Upper lobe of right lung (tissue), 1 donor: ENCODE results near the gene GRIA4. TPM values are rescaled to one million over a fixed set of nuclear protein-coding genes. Genes with fewer than 3 reads are reported as not detected.

Experiments used
- ATAC-seq: fragments of 200-7000 bp; cut with Tn5 transposase; one replicate; pipeline ENCODE4 v1.9.1; 2020; ENCODE audit warnings: mild to moderate bottlenecking, moderate library complexity
- DNase-seq: peaks from one replicate; pipeline ENCODE4 v3.0.0-alpha.2; 2020
- H3K27ac ChIP-seq: fragments of 200-600 bp; one replicate; pipeline ENCODE4 v1.8.0; 2022
- H3K27me3 ChIP-seq: fragments of 200-600 bp; one replicate; pipeline ENCODE4 v1.8.0; 2022; ENCODE audit warnings: mild to moderate bottlenecking
- H3K36me3 ChIP-seq: fragments of 200-600 bp; one replicate; pipeline ENCODE4 v1.8.0; 2022
- H3K4me1 ChIP-seq: fragments of 200-600 bp; one replicate; pipeline ENCODE4 v1.8.0; 2022
- H3K4me3 ChIP-seq: fragments of 200-600 bp; one replicate; pipeline ENCODE4 v1.8.0; 2022; ENCODE audit warnings: mild to moderate bottlenecking
- H3K9me3 ChIP-seq: fragments of 200-600 bp; one replicate; pipeline ENCODE4 v1.8.0; 2022
- intact Hi-C: fragments of 100-400 bp; cut with DNase I; formaldehyde crosslinking; loops from one replicate; pipeline ENCODE4 v1.11.0; 2022
- total RNA-seq: library from RNA; stranded (reverse); fragmentation: NEBNext Ultra II Directional; extraction: Animal tissue kit (Norgen Biotek cat#: 25700); gene quantifications from one replicate; pipeline ENCODE4 v1.2.1, GENCODE V29; 2021
- TF ChIP-seq, protein P1 (sequence below): fragments of 200-600 bp; IDR thresholded peaks from one replicate; pipeline ENCODE4 v1.8.0; 2022; ENCODE audit warnings: antibody characterized with exemption
- donor health status: DM: no; HTN: yes; CAD: no; lungs with severe emphysema.

Gene GRIA4
- total RNA-seq, 1 donor from 2014 or later = not detected

DNA sequence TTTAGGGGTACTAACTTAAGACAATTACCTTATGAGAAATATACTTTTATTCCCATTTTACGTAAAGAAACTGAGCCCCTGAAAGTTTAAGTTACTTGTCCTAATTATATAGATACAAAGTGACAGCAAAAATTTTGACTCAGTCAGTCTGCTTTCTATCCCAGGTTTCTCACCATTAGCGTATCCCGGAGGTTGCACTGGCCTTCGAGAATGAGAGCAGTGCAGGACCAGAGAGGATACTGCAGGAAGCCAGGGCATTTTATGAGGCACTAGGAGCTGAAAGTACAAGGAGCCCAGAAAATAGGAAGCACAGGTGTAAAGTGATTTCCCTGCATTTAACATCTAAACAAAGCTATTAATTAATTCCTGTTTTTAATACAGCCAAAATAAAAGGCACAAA, 55.4 kb downstream of the GRIA4 start:
- Histone ChIP-seq H3K27ac (no peak overlapping the region), H3K4me3 (no peak overlapping the region), H3K4me1 (no peaks in the 10 kb centered on the region), H3K27me3 (no peaks in the 10 kb centered on the region), H3K36me3 (no peaks in the 10 kb centered on the region), H3K9me3 (no peaks in the 10 kb centered on the region)
- intact Hi-C loops = no loop called here
- no peak for DNase-seq
- TF ChIP-seq, protein P1, sequence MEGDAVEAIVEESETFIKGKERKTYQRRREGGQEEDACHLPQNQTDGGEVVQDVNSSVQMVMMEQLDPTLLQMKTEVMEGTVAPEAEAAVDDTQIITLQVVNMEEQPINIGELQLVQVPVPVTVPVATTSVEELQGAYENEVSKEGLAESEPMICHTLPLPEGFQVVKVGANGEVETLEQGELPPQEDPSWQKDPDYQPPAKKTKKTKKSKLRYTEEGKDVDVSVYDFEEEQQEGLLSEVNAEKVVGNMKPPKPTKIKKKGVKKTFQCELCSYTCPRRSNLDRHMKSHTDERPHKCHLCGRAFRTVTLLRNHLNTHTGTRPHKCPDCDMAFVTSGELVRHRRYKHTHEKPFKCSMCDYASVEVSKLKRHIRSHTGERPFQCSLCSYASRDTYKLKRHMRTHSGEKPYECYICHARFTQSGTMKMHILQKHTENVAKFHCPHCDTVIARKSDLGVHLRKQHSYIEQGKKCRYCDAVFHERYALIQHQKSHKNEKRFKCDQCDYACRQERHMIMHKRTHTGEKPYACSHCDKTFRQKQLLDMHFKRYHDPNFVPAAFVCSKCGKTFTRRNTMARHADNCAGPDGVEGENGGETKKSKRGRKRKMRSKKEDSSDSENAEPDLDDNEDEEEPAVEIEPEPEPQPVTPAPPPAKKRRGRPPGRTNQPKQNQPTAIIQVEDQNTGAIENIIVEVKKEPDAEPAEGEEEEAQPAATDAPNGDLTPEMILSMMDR = no peak
- no peak for ATAC-seq

DNA sequence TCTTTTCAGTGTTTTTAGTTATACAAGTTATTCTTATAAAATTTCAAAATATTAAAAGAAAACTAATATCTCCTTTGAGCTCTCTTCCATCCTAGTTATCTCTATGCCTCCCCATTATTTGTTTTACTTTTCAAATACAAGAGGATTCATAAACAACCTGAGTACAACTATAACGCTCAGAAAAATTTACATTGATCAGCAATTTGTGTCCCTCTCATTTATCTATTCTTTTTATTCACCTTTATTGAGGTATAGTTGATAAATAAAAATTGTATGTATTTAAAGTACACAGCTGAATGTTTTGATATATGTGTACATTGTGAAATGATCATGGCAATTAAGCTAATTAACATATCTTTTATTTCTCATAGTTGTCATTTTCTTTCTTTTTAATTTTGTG, 57.6 kb downstream of the GRIA4 start:
- no peak for ATAC-seq
- no peak for DNase-seq
- no peaks in the 10 kb centered on the region for H3K27me3 ChIP-seq
- TF ChIP-seq, protein P1 = no peak
- H3K36me3 ChIP-seq = no peaks in the 10 kb centered on the region
- H3K4me3 ChIP-seq = no peak overlapping the region
- no peak overlapping the region for H3K27ac ChIP-seq
- intact Hi-C loops = no loop called here
- no peaks in the 10 kb centered on the region for H3K9me3 ChIP-seq
- H3K4me1 ChIP-seq = no peaks in the 10 kb centered on the region

DNA sequence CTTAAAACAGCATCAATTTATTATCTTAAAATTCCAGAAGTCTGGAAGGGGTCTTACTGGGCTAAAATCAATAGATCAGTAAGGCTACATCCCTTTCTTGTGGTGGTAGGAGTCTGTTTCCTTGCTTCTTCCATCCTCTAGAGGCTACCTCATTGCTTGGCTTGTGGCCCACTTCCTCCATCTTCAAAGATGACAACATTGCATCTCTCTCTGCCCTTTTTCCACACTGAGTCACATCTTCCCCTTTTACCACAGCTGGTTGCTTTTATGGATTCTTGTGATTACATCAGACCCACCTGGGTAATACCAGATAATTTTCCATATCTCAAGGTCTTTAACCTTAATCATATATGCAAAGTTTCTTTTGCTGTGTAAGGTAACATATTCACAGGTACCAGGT, 60.9 kb downstream of the GRIA4 start:
- DNase-seq = no peak
- H3K9me3 ChIP-seq = no peaks in the 10 kb centered on the region
- no peaks in the 10 kb centered on the region for H3K4me1 ChIP-seq
- H3K27me3 ChIP-seq = no peaks in the 10 kb centered on the region
- H3K27ac ChIP-seq = no peak overlapping the region
- TF ChIP-seq, protein P1 = no peak
- intact Hi-C loops = no loop called here
- H3K36me3 ChIP-seq = no peaks in the 10 kb centered on the region
- H3K4me3 ChIP-seq = no peak overlapping the region
- ATAC-seq = no peak

DNA sequence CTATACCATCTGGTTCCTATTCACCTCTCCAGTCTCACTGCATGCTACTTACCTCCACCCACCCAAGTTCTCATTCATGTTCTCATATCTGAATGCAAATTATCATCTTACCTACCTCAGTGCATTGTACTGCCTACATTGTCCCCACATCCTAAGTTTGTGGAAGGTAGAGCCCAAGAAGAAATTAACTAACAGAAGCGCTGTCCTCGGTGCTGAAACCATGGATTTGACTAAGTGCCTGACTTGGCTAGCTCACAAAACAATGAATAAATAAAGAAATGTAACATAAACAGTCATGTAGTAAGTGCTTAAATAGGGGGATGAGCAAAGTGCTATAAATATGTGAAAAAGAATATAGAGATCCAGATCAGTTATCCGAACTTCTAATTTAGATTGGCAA, 63.2 kb downstream of the GRIA4 start:
- Histone ChIP-seq H3K4me1 (no peaks in the 10 kb centered on the region), H3K27me3 (no peaks in the 10 kb centered on the region), H3K36me3 (no peaks in the 10 kb centered on the region), H3K9me3 (no peaks in the 10 kb centered on the region), H3K4me3 (no peak overlapping the region), H3K27ac (no peak overlapping the region)
- no peak for ATAC-seq
- DNase-seq = no peak
- intact Hi-C loops = no loop called here
- TF ChIP-seq, protein P1 = no peak

DNA sequence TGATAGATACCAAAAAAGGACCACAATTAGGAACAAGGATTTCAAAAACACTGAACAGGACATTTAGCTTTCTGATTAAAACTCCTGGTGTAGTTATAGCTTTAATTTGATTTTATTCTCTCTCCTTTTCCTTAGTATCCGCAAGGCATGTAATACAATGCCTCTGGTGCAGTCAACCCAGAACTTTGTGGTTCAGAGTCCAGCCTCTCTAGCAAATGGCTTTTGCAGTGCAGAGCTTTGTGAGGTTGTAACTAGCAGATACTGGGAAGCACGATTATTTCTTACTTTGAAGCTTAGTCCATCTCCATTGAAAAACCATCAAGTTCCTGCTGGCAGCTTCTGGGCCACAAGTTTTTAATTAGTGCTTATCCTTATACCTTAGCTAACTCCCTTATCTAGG, 79.8 kb downstream of the GRIA4 start:
- no peak overlapping the region for H3K4me3 ChIP-seq
- no peak overlapping the region for H3K27ac ChIP-seq
- intact Hi-C loops = no loop called here
- H3K4me1 ChIP-seq = no peaks in the 10 kb centered on the region
- DNase-seq (no peak), ATAC-seq (no peak)
- no peaks in the 10 kb centered on the region for H3K36me3 ChIP-seq
- no peaks in the 10 kb centered on the region for H3K9me3 ChIP-seq
- H3K27me3 ChIP-seq = no peaks in the 10 kb centered on the region
- TF ChIP-seq, protein P1 = no peak

DNA sequence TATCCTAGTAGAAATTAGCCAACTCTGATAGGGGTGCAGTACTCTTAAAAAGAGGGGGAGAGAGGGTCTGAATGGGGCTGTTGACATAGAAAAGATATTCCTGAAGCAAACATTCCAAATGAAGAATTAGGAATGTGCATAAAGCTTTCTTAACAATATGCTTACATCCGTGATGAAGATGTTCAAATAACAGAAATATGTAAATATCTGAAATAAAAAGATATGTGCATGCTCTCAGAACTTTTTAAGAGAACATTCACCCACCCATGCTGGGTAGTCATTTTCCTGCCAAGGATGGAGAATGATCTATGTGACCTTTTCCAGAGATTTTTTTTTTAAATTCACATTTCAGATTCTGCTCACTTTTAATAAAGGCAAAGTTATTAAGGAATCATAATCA, 80.6 kb downstream of the GRIA4 start:
- Histone ChIP-seq H3K36me3 (no peaks in the 10 kb centered on the region), H3K4me3 (no peak overlapping the region), H3K4me1 (no peaks in the 10 kb centered on the region), H3K27me3 (no peaks in the 10 kb centered on the region), H3K9me3 (no peaks in the 10 kb centered on the region), H3K27ac (no peak overlapping the region)
- TF ChIP-seq, protein P1 = no peak
- ATAC-seq (no peak), DNase-seq (no peak)
- intact Hi-C loops = no loop called here
